ENCODE data around the gene ZNF562. TPM values are rescaled to one million over a fixed set of nuclear protein-coding genes. Genes with fewer than 3 reads are reported as not detected.

ZNF562 gene
- total RNA-seq, 1 donor from 2014 or later, result 28.4 TPM

GRCh38 chr19:9641810-9642209 lies 33.1 kb downstream of the ZNF562 start:
- H3K9me3 Mint-ChIP-seq (ENCODE audit: low read depth), result peaks cover 3% of the 10 kb centered on the region
- no peak for TF ChIP-seq CTCF (IDR thresholded peaks at IDR 0.05; ENCODE audit: unreplicated experiment)
- H3K4me1 Mint-ChIP-seq (ENCODE audit: low read depth), result no peaks in the 10 kb centered on the region
- H3K27ac Mint-ChIP-seq, result no peak overlapping the region
- H3K27me3 Mint-ChIP-seq, result no peaks in the 10 kb centered on the region
- peaks cover 36% of the 10 kb centered on the region for H3K36me3 Mint-ChIP-seq (ENCODE audit: insufficient read depth)
- H3K4me3 Mint-ChIP-seq (ENCODE audit: low read depth), result no peak overlapping the region
- DNase-seq (ENCODE audit: low spot score, unreplicated experiment), result no peak

DNA sequence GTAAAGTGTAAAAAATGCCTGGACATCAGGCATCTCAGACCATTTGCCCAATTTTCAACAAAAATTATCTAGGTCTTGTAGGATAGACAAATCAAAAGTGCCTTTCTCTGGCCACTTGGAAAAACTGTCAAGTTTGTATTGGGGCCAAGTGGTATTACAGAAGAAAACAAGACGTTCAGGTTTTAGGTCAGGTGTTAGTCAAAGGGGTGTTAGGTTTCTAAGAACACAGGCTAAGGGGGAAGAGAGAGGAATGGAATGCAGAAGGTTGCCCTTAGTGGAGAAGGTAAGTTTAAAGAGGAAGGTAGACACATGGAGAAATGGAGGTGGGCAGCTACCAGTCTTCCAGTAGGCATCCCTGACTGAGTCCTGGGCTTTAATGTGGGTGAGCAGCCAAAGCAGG lies 33.9 kb downstream of the ZNF562 start:
- H3K9me3 Mint-ChIP-seq (ENCODE audit: low read depth), result peaks cover 3% of the 10 kb centered on the region
- peaks cover 33% of the 10 kb centered on the region for H3K36me3 Mint-ChIP-seq (ENCODE audit: insufficient read depth)
- TF ChIP-seq CTCF (IDR thresholded peaks at IDR 0.05; ENCODE audit: unreplicated experiment), result no peak
- no peaks in the 10 kb centered on the region for H3K27me3 Mint-ChIP-seq
- no peaks in the 10 kb centered on the region for H3K4me1 Mint-ChIP-seq (ENCODE audit: low read depth)
- no peak for DNase-seq (ENCODE audit: low spot score, unreplicated experiment)
- no peak overlapping the region for H3K27ac Mint-ChIP-seq
- no peak overlapping the region for H3K4me3 Mint-ChIP-seq (ENCODE audit: low read depth)

DNA sequence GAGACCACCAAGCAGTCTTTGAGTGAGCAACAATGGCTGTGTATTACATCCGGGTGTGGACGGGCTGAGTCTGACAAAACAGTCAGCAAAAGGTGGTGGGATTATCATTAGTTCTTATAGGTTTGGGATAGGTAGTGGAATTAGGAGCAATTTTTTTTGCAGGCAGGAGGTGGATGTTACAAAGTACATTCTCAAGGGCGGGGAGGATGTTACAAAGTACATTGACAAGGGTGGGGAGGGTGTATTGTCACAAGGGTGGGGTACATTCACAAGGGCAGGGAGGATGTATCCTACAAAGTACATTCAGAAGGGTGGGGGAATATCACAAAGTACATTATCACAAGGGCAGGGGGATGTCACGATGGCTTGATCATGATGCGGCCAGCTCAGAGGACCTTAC lies 38.9 kb downstream of the ZNF562 start:
- Mint-ChIP-seq H3K4me1 (ENCODE audit: low read depth) (no peaks in the 10 kb centered on the region), H3K27me3 (no peaks in the 10 kb centered on the region), H3K4me3 (ENCODE audit: low read depth) (no peak overlapping the region), H3K9me3 (ENCODE audit: low read depth) (no peaks in the 10 kb centered on the region), H3K27ac (no peak overlapping the region), H3K36me3 (ENCODE audit: insufficient read depth) (peaks cover 32% of the 10 kb centered on the region)
- TF ChIP-seq CTCF (IDR thresholded peaks at IDR 0.05; ENCODE audit: unreplicated experiment), result no peak
- DNase-seq (ENCODE audit: low spot score, unreplicated experiment), result no peak

DNA sequence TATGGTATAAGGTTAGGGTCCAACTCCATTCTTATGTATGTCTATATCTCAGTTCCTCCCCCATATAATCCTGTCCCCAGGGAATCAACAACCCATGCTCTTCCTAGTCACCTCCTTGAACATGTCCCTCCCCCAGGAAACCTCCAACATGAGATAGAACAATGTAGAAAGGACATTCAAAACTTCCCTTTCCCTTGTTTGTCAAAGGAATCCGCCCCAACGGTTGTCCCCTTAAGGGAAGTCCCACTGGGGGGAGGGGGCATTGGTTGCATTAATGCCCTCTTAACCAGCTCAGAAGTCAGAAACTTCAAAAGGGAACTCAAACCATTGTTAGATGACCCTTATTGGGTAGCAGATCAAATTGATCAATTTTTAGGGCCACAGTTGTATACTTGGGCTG lies 47.0 kb downstream of the ZNF562 start:
- peaks cover 6% of the 10 kb centered on the region for H3K4me1 Mint-ChIP-seq (ENCODE audit: low read depth)
- no peak for TF ChIP-seq CTCF (IDR thresholded peaks at IDR 0.05; ENCODE audit: unreplicated experiment)
- no peaks in the 10 kb centered on the region for H3K27me3 Mint-ChIP-seq
- DNase-seq (ENCODE audit: low spot score, unreplicated experiment), result no peak
- no peak overlapping the region for H3K27ac Mint-ChIP-seq
- H3K9me3 Mint-ChIP-seq (ENCODE audit: low read depth), result no peaks in the 10 kb centered on the region
- peaks cover 12% of the 10 kb centered on the region for H3K36me3 Mint-ChIP-seq (ENCODE audit: insufficient read depth)
- no peak overlapping the region for H3K4me3 Mint-ChIP-seq (ENCODE audit: low read depth)

DNA sequence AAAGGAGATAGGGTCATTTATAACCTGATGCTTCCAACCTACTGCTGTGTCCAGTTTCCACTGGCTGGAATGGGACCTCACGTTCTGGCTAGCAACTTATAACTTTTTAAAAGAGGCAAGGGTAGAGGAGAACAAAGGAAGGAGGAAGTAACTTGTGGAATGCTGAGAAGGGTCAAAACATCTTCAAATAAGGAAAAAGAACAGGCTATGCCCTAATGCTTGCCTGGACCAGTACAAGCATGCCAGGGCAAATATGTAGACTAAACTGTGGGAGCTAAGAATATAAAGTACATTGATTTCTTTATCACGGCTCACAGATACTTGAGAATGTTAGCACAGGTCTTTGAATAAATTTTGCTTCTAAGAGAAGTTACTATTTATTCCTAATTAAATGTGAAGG lies 52.4 kb downstream of the ZNF562 start:
- no peaks in the 10 kb centered on the region for H3K27me3 Mint-ChIP-seq
- TF ChIP-seq CTCF (IDR thresholded peaks at IDR 0.05; ENCODE audit: unreplicated experiment), result no peak
- H3K36me3 Mint-ChIP-seq (ENCODE audit: insufficient read depth), result peaks cover 21% of the 10 kb centered on the region
- peak overlapping the region; percentile 71 for H3K4me3 Mint-ChIP-seq (ENCODE audit: low read depth)
- H3K4me1 Mint-ChIP-seq (ENCODE audit: low read depth), result peaks cover 20% of the 10 kb centered on the region
- no peak for DNase-seq (ENCODE audit: low spot score, unreplicated experiment)
- H3K27ac Mint-ChIP-seq, result peak overlapping the region; percentile 93
- H3K9me3 Mint-ChIP-seq (ENCODE audit: low read depth), result peaks cover 7% of the 10 kb centered on the region
